Middle frontal gyrus (tissue), 1 donor: ENCODE measurements around the gene LIF.

Source experiments
- DNase-seq: peaks from one replicate; pipeline ENCODE4 v3.0.0-alpha.2; 2015; ENCODE audit warnings: low spot score; ENCODE audit errors: extremely low spot score

LIF gene

DNA sequence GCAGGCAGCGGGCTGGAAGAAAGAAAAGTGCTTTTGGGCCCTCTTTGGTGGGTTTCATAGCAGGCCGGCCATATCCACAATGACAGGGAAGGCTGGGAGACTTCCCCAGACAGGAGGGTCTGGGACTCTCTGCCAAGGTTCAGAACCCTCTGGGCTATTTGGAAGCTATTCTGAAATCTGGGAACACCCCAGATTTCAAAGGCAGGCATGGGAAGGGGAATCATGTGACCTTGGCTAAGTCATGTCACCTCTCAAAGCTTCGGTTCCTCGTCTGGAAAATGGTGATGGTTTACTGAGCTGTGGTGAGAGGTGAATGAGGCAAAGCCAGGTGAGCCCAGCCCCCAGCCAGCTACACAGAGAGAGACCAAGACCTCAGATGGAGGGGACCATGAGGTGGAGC is 38.1 kb upstream of the LIF start:
- no peak for DNase-seq

DNA sequence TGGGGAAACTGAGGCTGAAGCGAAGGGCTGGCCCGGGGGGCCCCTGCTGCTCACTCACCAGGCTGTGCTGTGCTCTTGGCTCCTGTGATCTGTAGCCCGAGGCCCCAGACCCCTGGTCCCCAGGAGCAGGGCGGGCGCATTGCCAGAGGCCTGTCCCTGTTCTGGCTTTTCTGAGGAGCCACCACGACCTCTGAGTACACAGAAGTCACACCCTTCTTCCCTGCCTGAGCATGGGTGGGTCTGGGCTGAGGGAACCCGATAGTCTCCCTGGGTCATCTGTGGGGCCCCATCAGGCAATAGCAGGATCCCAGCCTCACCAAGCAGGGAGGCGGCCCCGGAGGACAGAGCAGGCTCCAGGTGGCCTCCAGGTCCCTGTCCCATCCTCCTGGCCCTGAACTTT is 37.6 kb upstream of the LIF start:
- no peak for DNase-seq

DNA sequence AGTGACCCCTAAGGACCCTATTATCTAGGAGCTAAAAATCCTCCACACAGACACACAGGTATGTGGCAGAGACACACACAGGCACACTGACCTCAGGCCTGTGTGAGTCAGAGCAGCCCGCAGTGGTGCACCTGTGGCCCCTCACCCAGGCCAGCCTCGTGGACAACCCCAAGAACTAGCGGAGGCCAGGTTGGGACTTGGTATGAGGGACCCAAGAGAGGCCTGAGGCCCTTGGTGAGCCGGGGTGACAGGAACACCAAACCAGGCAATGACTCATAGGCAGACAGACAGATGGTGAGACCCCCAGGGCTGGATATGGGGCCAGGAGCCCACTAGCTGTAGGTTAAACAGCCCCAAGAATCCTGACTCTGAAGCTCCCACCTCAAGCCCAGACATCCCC is 36.8 kb upstream of the LIF start:
- DNase-seq = no peak

DNA sequence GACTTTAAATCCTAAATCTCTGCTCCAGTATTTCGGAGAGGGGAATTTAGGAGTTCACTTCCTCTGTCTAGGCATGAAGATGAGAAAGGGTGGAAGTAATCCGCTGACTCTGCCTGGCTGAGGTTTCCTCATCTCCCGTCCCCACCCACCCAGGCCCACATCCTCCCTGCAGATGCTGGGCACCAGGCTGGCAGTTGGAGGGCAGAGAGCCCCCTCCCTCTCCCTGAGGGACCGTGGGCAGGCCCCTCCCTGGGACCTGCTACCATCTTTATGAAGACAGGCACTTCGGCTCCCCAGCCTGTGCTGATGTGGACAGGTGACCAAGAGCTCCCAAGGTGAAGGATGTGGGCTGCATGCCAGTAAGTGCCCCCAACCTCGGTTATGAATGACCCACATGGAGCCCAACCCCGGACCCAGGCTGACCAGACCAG is 36.1 kb upstream of the LIF start:
- no peak for DNase-seq

DNA sequence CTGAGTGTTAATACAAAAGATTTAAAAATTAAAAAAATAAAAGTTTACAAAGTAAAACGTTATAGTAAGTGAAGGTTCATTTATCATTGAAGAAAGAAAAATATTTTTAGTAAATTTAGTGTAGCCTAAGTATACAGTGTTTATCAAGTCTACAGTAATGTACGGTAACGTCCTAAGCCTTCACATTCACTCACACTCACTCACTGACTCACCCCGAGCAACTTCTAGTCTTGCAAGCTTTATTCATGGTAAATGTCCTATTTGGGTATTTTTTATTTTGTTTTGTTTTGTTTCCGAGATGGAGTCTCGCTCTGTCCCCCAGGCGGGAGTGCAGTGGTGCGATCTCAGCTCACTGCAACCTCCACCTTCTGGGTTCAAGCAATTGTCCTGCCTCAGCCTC is 33.9 kb upstream of the LIF start:
- no peak for DNase-seq

DNA sequence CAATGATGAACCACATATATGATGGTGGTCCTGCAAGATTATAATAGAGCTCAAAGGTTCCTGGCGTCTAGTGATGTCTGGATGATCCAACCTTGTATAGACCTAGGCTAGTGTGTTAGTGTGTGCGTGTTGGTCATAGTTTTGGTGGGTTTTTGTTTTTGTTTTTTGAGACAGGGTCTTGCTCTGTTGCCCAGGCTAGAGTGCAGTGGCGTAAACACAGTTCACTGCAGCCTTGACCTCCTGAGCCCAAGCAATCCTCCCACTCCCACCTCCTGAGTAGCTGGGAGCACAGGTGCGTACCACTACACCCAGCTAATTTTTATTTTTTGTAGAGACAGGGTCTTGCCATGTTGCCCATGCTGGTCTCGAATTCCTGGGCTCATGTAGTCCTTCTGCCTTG is 33.4 kb upstream of the LIF start:
- DNase-seq = no peak

DNA sequence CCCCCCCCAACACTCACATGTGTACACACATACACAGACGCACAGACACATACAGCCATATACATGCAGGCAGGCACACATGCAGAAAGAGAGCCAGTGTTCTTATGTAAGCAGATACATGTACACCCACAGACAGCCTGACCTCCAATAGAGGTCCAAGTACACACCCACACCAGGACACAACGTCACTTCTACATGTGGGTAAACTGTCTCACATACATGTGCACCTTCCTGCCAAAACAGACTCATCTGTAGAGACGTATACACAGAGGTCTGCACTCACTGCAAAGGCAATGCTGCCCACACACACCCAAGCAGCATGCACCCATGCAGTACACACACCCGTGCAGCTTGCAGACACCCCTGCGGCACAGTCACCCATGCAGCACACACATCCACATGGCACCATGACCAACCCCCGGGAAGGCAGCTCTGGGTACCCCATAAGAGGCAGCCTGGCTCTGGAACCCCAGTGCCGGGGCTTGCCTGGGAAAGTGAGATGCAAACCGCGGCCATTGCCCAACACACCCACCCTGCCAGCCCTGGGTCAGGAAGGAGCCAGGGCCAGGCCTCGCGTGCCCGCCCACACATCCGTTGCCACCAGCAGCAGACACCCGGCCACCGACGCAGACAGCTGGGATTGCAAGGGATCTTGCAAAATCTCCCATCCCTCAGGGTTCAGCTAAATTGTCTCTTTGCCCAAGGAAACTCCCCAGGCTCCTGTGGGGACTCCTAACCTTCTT is 32.7 kb upstream of the LIF start:
- DNase-seq = no peak

DNA sequence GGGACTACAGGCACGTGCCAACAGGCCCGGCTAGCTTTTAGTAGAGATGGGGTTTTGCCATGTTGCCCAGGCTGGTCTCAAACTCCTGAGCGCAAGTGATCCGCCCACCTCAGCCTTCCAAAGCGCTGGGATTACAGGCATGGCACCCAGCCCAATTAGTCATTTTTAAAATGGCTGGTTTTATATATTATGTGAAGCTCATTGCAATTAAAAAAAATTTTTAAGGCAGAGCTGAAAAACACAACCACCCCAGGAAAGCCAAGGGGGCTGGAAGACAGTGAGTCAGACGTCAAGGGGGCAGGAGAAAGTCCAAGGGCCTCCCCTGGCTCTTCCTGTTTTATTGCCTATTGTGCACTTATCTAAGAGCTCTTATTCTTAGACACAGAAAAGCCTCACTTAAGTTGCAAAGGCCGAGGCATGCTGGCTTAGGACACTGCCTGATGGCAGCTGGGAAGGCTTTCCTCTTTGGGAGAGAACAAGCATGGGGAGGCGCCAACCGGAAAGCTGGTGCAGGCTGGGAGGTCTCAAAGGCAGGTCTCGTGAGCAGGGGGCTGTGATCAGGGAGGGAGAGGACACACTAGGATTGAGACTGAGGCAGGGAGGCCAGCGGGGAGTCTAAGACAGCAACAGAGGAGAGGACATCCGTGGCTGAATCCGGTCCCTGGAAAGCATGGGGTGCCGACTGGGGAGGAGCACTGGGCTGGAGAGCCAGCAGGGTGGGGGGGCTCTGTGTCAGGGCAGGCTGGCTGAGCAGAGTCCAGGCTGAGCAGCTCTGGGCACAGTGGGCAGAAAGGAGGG is 31.2 kb upstream of the LIF start:
- DNase-seq = no peak

DNA sequence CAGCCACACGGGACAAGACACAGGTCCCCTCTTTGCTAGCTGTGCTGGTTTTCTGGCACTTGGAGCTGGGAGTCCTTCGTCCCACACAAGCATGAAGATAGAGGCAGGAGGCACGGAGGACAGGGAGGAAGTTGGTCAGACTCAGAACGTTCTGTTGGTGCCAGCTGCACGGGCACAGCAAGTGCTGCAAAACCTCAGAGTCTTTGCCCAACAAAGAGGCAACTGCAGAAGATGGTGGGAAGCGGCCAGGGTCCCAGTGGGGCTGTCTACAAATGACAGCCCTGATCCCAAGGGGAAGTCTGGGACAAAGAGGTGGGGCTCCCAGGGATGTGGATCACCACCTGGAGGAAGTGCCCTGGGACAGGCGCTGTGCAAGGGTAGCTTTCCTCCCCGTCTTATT is 29.5 kb upstream of the LIF start:
- no peak for DNase-seq

DNA sequence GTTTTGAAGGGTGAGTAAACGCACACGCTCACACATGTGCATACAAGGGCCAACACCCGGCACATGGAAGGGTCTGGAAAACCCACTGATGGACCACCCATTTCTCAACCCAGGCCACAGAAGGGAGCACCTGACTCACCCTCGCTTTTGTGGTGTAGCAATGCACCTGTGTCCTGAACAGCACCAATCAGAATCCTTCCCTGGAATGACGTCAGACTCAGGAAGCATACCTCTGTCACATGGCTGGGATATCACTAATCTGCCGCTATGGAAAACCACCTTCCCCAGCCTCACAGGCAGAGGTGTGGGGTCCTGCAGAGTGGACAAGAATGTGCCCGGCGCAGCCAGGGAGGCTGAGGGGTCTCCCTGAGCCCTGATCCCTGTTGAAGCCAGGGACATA is 29.1 kb upstream of the LIF start:
- no peak for DNase-seq

DNA sequence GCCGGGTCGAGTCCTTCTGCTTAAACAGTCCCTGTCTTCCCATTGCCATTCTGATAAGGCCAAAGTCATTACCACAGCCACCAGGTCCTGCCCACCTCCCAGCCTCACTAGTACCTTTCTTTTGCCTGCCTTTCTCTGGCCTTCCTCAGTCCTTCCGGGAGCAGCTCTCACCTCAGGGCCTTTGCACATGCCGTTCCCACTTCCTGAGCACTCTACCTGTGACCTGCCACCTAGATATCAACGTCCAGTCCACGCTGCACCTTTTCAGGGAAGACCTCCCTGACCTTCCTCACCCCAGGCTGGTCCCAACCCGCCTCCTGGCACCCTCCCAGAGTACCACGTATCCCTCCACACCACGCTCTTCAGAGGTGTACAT is 27.9 kb upstream of the LIF start:
- no peak for DNase-seq

DNA sequence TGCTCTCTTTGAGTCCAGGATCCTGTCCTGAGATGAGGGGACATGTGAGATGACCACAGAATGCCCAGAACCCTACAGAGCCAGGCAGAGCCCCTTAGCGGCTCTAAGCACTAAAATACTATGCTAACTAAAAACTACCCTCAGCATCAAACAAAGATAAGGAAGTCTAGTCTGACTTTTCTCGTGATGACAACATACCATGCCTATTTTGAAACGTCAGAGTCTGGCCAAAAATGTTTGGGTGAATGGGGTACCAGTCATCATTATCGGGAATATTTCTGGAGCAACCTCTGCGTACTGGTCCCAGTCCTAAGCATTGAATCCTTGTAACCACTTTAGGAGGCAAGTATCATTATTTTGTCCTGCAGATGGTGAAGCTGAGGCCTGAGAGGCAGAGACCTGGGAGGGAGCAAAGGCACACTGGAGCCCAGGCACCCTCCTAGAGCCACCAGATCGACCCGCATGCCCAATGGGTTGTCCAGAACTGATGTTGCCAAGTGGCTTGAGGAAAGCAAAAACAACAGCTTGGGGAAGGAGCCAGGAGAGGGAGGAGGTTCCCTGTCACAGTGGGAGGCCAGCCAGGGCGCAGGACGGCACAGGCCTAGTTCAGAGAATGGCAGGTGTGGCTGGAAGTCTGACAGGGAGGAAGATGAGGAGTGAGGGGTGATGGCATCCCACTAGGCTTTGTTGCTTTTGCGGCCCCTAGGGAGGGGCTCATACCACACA is 27.3 kb upstream of the LIF start:
- no peak for DNase-seq

DNA sequence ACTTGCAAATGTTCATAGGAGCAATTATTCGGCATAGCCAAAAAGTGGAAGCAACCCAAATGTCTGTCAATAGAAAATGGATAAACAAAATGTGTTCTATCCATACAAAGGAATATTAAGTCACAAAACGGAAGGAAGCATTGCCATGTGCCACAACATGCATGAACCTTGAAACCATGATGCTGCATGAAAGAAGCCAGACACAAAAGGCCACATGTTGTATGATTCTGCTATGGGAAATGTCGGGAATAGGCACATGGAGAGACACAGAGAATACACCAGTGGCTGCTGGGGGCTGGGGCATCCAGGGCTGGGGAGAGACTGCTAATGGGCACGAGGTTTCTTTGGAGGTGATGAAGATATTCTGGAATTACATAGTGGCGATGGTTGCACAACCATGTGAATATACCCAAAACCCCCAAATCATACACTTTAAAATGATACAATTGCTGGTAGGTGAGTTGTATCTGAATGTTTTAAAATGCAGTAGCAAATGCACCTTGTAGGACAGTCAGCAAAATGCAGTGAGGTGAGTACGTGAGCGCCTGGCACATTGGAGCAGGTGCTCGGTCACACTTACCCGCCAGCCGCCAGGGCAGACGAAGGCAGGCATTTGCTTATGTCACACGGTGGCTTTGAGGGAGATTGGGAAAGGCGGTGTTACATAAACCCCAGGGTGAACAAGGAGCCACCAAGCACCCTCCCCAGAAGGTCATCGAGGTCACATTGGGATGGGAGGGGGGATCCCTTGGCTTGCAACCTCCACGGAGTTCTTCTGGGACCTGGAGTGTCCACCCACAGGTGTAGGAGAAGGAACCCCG is 26.4 kb upstream of the LIF start:
- no peak for DNase-seq

DNA sequence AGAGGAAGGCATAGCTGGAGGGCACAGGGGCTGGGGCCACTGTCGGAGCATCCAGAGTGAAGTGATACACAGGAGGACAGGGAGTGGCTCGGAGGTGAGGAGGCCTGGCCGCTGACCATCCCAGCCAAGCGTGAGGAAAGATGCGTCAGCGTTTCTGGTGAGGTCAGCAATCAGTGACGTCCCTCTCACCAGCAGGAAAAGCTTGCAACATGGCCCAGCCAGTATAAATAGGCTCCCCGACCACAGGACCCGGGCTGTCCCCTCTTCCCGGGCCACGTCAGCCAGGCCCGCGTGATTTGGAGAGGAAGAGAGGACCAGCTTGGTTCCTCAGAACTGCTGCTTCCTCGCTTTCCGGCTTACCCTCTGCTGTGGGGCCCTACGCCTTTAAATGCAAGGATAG is 24.3 kb upstream of the LIF start:
- DNase-seq = no peak

DNA sequence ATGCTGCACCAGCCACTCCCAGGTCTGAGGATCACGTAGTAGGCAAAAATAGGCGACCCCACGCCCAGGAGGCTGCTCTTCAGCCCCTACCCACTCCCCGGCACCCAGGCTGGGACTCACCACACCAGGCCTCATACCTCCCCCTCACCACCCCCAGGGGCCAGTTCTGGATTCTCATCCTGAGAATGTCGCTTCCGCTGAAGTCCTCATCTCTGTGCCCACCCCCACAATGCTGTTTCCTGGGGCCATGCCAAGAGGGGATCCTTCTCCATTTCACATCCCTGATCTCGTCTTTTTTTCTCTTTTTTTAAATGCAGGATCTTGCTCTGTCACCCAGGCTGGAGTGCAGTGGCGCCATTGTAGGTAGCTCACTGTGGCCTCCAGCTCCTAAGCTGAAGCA is 21.8 kb upstream of the LIF start:
- DNase-seq = no peak

DNA sequence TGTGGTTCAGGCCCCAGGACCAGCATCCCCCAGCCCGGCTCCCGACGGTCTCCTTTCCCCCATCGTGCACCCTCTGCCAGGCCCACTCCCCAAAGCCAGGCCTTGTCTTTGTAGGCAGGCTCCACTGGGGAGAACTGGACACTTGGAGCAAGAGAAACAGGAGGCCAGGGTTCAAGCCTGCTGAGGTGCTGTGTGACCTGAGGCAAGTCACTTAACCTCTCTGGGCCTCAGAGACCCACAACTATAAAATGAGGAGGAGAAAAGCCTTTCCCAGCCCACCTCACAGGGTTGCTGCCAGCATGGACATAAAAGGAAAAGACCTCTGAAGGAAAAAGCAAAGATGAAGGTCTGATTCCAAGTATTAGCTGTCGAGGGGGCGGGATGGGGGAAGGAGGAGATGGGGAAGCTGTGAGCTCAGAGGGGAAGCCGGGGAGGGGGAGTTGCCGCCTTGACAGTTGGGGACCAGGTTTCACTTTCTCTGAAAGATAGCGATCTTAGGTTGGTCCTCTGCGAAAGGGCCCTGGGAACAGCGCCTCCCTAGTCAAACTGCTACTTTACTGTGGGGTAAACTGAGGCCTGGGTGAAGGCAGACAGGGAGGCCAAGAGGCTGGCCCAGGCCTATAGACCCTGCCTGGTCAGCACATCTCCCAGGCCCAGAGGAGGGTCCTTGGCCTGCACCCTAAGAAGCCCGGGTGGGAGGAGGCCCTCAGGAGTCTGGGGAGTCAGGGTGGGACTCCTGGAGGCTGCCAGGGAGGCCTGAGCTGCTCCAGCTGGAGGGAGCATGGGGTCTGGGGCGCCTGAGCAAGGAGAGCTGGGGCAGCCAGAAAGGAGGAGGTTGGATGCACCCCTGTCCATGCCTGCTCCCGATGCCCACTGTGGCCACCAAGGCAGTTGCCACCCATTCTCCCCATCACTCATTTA is 21.1 kb upstream of the LIF start:
- DNase-seq = no peak

DNA sequence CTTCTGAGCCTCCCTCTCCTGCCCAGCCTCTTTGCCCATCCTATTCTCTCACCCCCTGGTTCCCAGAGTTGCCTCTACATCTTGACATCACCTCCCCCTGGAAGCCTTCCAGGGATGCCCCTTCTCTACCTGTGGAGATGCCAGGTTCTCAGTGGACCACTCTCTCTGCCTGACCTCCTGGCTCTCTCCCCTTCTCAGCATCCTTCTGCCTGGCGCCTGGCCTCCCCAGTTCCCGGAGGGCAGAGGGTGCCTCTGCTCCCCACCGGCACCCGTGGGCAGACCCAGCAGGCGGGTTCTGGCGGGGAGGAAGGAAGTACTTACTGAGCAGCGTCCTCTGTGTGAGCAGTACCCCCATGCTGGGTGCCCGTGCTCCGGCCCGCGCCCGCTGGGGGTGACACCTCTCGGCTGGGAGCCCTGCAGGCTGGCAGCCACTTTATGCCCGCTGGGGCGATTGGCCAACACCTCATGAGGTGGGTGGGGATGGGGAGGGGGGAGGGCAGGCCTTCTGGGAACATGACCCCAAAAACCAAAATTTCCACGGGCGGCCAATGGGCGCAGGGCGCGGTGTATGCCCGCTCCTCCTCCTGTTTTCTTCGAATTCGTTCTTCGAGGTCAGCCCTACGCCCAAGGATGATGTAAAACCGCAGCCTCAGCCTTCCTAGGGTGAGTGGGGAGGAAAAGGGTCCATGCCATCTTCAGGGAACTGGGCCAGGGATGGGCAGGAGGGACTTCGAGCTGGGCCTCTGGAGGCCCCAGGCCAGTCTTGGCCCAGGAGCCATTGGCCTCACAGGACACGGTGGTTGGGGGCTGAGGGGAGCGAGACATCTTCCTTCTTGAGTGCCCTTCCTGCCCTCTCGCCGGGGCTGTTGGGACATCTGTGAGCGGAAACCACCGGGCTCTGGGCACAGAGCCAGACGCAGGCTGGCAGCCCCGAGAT is 20.2 kb upstream of the LIF start, which contains the start of gene OSM:
Gene OSM, minus strand, starts transcription at position 407 of the 937 bp plus-strand sequence. Its CDS starts 52 bp downstream, at position 355.
- DNase-seq = no peak

DNA sequence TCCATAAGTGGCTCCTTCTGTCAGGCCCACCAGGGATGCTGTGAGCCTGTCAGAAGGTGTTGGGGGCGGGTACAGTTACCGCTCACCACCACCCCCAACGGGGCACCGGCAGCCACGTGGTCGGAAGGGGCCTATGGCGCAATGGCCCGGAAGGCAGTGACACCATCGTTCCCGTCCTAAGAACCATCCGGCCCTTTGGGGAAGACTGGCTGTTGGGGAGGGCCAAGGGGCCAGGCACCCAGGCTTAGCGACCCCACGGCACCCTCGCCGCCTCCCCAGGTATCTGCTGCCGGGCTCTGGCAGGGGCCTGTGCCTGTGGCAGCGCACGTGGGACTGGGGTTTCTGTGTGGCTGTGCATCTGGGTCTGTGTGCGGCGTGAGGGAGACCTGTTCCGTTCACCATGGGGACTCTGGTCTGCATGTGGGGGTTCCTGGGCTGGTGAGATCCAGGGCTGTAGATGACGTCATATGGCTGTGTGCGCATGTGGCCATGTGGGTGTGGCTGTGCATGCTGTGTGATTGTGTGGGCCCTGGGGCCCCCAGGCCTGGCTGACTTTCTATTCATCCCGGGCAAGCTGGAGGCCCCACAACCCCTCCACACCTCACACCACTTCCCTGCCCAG is 19.4 kb upstream of the LIF start:
- no peak for DNase-seq
